A673 (cell line): ENCODE data around the gene SUPT4H1. TPM values are rescaled to one million over a fixed set of nuclear protein-coding genes. Genes with fewer than 3 reads are reported as not detected.

Experiments
- BruUV-seq: library from RNA; stranded (reverse); fragments of 400-500 nt; replicated peaks from 2 replicates; lab custom pipeline; 2021; lab: Mats Ljungman, UMichigan
- CTCF ChIA-PET: fragments of 300-600 bp; sonication (Branson Sonifier 250); formaldehyde crosslinking; loops from one replicate; lab custom pipeline; 2022; ENCODE audit warnings: antibody characterized with exemption; lab: Charles Lee
- POLR2A ChIA-PET: fragments of 300-600 bp; sonication (Branson Sonifier 250); formaldehyde crosslinking; loops from one replicate; lab custom pipeline; 2022; ENCODE audit warnings: antibody characterized with exemption; ENCODE audit not compliant: low non-redundant PET; lab: Charles Lee
- DNase-seq: peaks from one replicate; pipeline ENCODE4 v3.0.0-alpha.2; 2015; ENCODE audit warnings: low spot score
- H3K27ac ChIP-seq: fragments of 200-600 bp; sonication (generic); 2 replicates; pipeline ENCODE4 v1.5.1; 2016; ENCODE audit warnings: mixed run types, low read depth, mild to moderate bottlenecking, mixed read lengths, antibody characterized with exemption, low read length; ENCODE audit not compliant: poor library complexity, severe bottlenecking
- H3K27me3 ChIP-seq: fragments of 200-600 bp; sonication (generic); replicated peaks from 2 replicates; pipeline ENCODE4 v1.6.1; 2017; ENCODE audit warnings: mixed run types, low read depth, mild to moderate bottlenecking, mixed read lengths, antibody characterized with exemption, low read length; ENCODE audit not compliant: insufficient read depth, poor library complexity
- H3K36me3 ChIP-seq: fragments of 200-600 bp; sonication (generic); 2 replicates; pipeline ENCODE4 v1.6.1; 2016; ENCODE audit warnings: mixed run types, mild to moderate bottlenecking, mixed read lengths, antibody characterized with exemption, low read length; ENCODE audit not compliant: insufficient read depth, poor library complexity, severe bottlenecking
- H3K4me1 ChIP-seq: fragments of 200-600 bp; sonication (generic); 2 replicates; pipeline ENCODE4 v1.6.1; 2017; ENCODE audit warnings: mixed run types, mild to moderate bottlenecking, mixed read lengths, antibody characterized with exemption, low read length; ENCODE audit not compliant: insufficient read depth, poor library complexity, severe bottlenecking
- H3K4me3 ChIP-seq: fragments of 200-600 bp; sonication (generic); 2 replicates; pipeline ENCODE4 v1.5.1; 2016; ENCODE audit warnings: low read depth, mixed run types, mild to moderate bottlenecking, mixed read lengths, low read length; ENCODE audit not compliant: poor library complexity, severe bottlenecking
- H3K9me3 ChIP-seq: fragments of 200-600 bp; sonication (generic); 2 replicates; pipeline ENCODE4 v1.6.1; 2016; ENCODE audit warnings: mixed run types, low read depth, mild to moderate bottlenecking, mixed read lengths, antibody characterized with exemption, low read length; ENCODE audit not compliant: poor library complexity, severe bottlenecking
- CTCF ChIP-seq: fragments of 300-800, 200-600 bp; sonication (generic); conservative IDR thresholded peaks from 2 replicates; pipeline ENCODE4 v1.5.1; 2017; ENCODE audit warnings: low read depth, mild to moderate bottlenecking, antibody characterized with exemption, low read length, moderate library complexity, mixed read lengths
- EZH2 ChIP-seq: fragments of 200-600 bp; sonication (generic); IDR thresholded peaks from 2 replicates; pipeline ENCODE4 v1.6.1; 2017; ENCODE audit warnings: borderline replicate concordance, low read depth, mild to moderate bottlenecking, mixed read lengths, antibody characterized with exemption, low read length; ENCODE audit not compliant: poor library complexity, severe bottlenecking
- intact Hi-C: fragments of 100-400 bp; cut with micrococcal nuclease; formaldehyde crosslinking; loops from one replicate; pipeline ENCODE4 v1.10.0; 2022; ENCODE audit not compliant: unreplicated experiment
- total RNA-seq: library from RNA; stranded (reverse); gene quantifications from 2 replicates; pipeline ENCODE4 v1.2.3, GENCODE V29; 2021

SUPT4H1 gene
- total RNA-seq, 1 experiment from 2014 or later: 106 TPM

DNA sequence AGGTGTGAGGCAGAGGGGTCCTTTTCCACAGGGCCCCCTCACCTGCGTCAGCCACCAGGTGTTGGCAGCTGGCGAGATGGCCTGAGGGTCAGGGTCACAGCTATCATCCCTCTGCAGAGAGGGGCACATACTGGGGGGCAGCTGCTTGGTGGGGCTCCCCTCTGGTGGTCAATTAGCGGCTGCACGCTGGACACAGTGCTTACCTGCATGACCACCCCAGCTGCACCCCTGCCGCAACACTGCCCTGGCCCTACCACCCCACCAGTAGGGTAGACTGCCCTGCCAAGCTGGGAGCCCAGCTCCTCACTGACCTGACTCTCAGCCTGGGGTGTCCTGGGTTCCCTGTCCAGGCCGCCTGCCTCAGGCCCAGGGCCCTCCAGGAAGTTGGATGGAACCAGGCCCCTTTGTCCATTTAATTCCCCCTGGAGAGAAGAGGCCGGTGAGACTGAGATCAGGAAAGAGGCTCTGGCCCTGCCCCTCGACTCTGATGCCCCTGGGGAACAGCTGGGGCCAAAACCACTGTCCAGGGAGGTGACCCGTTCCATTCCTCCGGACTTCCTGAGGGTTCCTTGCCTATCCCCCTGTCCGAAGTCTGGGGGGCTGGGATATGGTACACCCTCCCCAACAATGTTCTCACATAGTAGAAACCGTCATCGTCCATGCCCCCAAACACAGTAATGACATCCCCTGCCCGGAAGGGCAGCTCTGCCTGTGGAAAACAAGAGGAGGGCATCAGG, 47.1 kb downstream of the SUPT4H1 start:
- no peak for DNase-seq
- Histone ChIP-seq H3K27ac (no peak overlapping the region), H3K36me3 (no peaks in the 10 kb centered on the region), H3K4me1 (no peaks in the 10 kb centered on the region), H3K27me3 (no peaks in the 10 kb centered on the region), H3K4me3 (no peak overlapping the region), H3K9me3 (no peaks in the 10 kb centered on the region)
- ChIA-PET CTCF (interaction anchor here (0.6 to 1.8 kb wide), 2 partner anchors 113 to 164 kb away, joined by 5 to 9 read pairs; partner anchors contain the start of gene RNF43), POLR2A (no interaction called here)
- no TSS peak for BruUV-seq
- TF ChIP-seq CTCF (no peak), EZH2 (no peak)
- intact Hi-C loops: loop anchor here (5.0 kb wide), 1 partner anchor 142 kb away; no protein-coding TSS in a partner anchor

DNA sequence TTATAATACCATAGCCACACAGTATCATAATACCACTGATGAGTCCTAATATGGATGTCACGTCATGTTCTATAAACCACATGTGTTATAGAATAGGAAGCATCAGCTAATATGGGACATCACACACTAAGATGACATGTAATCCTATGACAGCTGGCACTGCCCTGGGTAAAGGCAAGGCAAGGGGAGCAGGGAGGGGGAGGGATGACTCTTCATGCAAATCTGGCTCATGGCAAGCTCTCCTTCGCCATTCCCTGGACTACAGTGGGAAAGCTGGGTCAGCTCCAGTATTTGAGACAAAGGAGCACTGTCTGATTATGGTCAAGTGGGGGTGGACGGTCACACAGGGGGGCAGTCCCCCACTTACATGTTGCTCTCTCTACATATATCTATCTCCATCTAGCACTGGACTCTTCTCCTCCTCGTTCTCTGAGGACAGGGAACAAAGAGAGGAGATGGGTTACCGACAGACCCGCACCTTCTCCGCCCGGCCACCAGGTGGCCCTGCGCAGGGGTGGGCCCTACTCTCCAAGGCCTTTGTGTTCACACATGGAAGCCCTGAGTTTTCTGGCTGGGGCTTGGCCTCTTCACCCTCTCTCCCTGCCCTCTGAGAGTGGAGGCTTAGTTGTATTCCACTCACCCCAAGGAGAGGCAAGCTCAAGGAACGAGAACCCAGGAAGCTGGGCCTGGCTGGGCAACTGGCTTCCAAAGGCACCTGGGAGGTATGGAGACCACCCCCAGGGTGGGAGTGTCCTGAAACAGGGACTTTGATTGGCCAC, 47.8 kb downstream of the SUPT4H1 start:
- intact Hi-C loops: loop anchor here (5.0 kb wide), 1 partner anchor 143 kb away; no protein-coding TSS in a partner anchor
- no peaks in the 10 kb centered on the region for H3K4me1 ChIP-seq
- no peak overlapping the region for H3K4me3 ChIP-seq
- H3K27ac ChIP-seq: no peak overlapping the region
- BruUV-seq: no TSS peak
- CTCF ChIA-PET: interaction anchor here (0.5 to 1.8 kb wide), 3 partner anchors 10 to 135 kb away, joined by 3 to 9 read pairs (median 4); partner anchors contain the start of gene RNF43
- no peaks in the 10 kb centered on the region for H3K36me3 ChIP-seq
- DNase-seq: peak; percentile 75
- no peaks in the 10 kb centered on the region for H3K9me3 ChIP-seq
- TF ChIP-seq EZH2 (no peak), CTCF (peak; percentile 91)
- POLR2A ChIA-PET: no interaction called here
- H3K27me3 ChIP-seq: peaks cover 5% of the 10 kb centered on the region

- Histone ChIP-seq H3K4me1 (no peaks in the 10 kb centered on the region), H3K27me3 (peaks cover 10% of the 10 kb centered on the region), H3K9me3 (no peaks in the 10 kb centered on the region), H3K27ac (no peak overlapping the region), H3K4me3 (no peak overlapping the region), H3K36me3 (no peaks in the 10 kb centered on the region)
- intact Hi-C loops: loop anchor here (5.0 kb wide), 1 partner anchor 144 kb away; no protein-coding TSS in a partner anchor
- CTCF ChIA-PET: no interaction called here
- BruUV-seq: no TSS peak
- no peak for TF ChIP-seq CTCF
- no peak for DNase-seq
- POLR2A ChIA-PET: no interaction called here
Measured at GRCh38 chr17:58302919-58303585, 48.9 kb downstream of the SUPT4H1 start.
